NCI-H748 treated with DMSO at 0.1 percent for 48 hours (cell line): ENCODE data around the gene ZNF335.
"Not testable (repeated sequence)": the region's sequence is repeated elsewhere in the genome, so short reads cannot be mapped to it uniquely, and the experiment has no call there.

Source experiments
- DNase-seq: peaks from one replicate; lab custom pipeline; 2025; lab: John Stamatoyannopoulos, UW

Gene ZNF335

DNA sequence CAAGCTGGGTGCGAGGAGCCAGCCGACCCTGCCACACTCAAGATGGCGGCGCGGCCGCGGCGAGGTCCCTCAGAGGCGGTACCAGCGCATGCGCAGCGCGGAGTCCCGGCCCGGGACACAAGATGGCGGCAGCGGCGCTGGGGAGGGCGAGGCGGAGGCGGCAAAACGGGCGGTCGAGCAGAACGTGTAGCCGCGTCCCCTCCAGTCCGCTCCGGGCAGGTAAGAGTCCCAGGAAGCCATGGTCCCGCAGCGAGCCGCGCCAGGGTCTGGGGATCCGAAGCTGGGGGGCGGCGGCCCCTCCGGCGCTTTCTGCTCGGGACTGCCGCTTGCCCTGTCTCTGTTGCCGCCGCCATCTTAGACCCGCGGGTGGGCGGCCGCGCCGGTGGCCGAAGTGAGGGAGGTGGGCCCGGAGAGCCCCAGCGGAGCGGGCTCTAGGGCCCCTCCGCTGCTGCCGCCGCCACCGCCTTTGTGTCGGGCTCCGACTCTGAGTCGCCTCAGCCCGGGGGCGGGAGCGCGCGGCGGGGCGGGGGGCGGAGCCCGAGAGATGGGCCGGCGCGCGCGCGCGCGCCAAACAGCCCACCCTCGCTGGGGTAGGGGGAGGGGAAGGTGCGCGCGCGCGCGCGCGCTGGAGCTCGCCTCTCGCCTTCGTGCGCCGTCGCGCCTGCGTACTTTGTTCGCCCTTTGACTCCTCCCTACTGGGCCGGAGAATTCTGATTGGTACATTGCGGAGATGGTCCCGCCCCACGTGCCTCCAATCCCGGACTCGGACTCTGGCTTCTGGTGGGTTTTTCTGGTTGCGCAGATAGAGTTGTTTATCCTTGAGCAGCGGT, 37.2 kb downstream of the ZNF335 start, which contains the start of gene PCIF1:
TSS of gene PCIF1 (plus strand) at position 98 of the 830 bp plus-strand sequence. CDS start 4,317 bp downstream, outside the sequence.
- DNase-seq: peak; percentile 88

DNA sequence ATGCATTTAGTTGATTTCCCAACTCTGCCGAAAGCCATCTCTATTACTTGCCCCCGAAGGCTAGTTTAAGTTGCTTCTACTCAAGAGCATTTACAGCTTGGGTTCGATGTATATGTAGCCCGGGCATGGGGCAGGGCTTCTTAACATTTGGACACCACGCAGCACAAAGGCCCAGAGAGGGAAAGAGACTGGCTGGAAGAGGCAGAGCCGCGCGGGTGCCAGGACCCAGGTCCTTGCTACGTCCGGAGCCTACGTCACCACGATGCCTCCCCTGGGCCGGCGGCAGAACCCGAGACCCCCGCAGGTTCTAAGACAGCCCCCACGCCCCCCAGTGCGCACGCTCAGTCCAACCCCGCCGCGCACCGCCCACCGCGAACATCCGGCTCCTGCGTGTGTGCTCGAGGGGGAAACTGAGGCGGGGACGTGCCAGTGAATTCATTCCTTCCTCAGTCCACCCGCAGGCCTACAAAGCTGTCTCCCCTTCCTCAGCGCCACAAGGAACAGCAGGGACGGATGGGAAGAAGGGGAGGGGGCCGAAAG, 37.9 kb downstream of the ZNF335 start:
- DNase-seq: no peak

DNA sequence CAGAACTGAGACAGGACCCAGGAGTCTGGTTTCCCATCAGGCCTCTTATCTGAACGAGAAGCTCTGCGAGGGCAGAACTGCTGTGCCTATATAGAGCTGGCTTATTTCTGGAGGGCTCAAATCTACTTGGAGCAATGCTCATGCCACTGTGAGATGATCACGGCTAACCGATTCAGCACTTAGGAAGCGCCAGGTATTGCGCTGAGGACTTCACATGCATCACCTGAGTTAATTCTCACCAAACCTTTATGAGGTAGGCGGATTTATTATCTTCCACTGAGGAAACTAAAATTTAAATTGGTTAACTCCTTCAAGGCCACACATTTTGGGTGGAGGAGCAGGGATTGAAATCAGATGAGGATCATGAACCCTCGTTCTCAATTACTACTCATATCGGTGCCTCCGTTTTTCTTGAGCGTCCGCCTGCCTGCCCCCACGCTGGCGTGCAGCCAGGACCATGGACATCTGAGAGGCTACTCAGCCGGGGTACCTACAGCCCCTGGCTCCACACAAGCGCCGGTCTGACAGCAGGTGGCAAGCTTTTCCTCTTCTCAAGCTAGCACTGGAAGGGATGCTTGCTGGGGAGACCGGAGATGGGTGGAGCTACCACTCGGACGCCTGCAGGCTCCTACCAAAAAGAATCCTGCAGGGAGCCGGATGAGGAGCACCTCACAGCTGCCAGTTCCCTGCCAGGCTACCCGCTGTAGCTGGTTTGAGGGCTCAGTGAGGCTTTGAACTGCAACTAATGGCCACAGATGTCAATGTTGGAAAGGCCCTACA, 38.5 kb downstream of the ZNF335 start:
- DNase-seq: peak; percentile 75

DNA sequence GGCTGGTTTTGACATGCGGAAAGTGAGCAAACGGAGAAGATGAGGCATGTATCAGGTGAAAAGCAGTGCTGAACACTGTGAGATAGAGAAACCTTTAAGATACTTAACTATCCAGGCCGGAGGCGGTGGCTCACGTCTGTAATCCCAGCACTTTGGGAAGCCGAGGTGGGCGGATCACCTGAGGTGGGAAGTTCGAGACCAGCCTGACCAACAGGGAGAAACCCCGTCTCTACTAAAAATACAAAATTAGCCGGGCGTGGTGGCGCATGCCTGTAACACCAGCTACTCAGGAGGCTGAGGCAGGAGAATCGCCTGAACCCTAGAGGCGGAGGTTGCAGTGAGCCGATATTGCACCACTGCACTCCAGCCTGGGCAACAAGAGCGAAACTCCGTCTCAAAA, 40.3 kb downstream of the ZNF335 start:
- DNase-seq: not testable (repeated sequence)

DNA sequence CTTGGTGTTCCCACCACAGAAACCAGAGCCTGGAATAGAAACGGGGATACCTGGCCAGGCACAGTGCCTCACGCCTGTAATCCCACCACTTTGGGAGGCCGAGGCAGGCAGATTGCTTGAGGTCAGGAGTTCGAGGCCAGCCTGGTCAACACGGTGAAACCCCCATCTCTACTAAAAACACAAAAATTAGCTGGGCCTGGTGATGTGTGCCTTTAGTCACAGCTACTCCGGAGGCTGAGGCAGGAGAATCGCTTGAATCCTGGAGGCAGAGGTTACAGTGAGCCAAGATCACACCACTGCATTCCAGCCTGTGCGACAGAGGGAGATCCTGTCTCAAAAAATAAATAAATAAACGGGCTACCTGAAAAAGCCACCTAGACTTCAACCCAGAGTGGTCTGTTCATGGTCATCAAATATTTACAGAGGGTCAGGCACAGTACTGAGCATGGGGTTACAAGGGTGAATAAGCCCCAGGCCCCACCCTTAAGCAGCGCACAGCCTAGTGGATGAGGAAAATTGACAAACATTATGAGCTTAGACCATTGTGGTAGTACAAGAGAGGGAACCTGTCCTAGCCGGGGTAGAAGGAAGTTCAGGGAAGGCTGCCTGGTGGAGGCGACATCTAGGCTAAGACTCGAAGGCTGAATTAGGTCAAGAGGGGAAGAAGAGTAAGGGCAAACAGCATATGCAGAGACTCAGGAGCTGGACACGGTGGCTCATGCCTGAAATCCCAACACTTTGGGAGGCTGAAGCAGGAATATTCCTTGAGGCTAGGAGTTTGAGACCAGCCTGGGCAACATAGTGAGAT, 44.7 kb downstream of the ZNF335 start:
- DNase-seq: no peak

DNA sequence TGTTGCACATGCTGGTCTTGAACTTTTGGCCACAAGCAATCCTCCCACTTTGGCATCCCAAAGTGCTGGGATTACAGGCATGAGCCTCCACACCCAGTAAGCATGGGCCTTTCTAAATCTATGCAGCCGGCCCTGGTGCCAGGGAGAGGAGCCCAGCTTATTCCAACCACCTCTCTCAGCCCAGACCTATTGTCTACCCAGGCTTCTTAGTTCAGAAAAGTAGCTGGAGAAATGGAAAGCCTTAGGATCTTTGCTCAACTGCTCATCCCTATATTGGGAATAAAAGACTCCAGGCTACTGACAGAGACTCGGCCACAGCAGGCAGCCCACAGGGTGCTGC, 45.3 kb downstream of the ZNF335 start:
- DNase-seq: no peak

DNA sequence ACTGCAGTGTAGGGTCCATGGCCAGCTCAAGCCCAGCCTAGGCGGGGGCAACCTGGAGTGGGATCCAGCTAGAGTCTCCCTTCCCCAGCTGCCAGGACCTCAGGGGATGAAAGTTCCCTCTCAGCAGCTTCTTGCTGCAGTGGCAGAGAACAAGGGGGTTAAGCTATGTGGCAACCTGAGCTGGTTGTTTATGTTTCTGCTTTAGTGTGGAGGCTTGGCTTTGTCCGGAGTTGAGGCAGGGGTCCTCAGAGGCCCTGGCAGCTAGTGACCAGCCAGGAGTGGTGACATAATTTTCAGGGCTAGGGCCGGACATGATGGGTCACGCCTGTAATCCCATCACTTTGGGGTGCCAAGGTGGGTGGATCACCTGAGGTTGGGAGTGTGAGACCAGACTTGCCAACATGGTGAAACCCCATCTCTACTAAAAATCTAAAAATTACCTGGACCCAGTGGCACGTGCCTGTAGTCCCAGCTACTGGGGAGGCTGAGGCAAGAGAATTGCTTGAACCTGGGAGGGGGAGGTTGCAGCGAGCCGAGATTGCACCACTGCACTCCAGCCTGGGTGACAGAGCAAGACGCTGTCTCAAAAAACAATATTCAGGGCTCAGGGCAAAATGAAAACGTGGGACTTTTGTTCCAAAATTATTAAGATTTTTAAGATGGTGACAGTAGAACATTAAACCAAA, 46.0 kb downstream of the ZNF335 start:
- DNase-seq: no peak

DNA sequence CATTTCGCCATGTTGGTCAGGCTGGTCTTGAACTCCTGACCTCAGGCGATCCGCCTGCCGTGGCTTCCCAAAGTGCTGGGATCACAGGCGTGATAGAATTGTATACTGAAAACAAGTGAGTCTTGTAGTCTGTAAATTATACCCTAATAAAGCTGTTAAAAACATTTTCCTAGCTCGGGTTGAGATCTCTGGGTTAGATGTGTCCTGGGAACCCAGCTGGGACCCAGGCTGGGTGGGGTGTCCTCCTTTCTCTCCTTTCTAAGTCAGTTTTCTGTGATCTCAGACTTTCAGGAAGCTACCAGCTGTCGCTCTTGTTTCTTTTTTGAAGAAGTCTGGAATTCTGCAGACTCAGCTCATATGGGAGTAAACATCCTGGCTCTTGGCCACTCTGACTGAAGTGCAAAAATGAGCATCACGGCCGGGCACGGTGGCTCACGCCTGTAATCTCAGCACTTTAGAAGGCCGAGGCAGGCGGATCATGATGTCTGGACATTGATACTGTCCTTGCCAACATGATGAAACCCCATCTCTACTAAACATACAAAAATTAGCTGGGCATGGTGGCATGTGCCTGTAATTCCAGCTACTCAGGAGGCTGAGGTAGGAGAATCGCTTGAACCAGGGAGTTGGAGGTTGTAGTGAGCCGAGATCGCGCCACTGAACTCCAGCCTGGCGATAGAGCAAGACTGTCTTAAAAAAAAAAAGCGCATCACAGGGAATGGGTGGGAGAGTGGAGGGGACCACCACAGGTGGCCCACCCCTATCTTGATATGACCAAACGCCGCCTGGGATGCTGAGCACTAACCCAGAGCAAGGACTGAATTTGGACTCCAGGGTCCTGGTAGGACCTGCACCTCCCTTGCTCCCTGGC, 47.4 kb downstream of the ZNF335 start:
- no peak for DNase-seq

DNA sequence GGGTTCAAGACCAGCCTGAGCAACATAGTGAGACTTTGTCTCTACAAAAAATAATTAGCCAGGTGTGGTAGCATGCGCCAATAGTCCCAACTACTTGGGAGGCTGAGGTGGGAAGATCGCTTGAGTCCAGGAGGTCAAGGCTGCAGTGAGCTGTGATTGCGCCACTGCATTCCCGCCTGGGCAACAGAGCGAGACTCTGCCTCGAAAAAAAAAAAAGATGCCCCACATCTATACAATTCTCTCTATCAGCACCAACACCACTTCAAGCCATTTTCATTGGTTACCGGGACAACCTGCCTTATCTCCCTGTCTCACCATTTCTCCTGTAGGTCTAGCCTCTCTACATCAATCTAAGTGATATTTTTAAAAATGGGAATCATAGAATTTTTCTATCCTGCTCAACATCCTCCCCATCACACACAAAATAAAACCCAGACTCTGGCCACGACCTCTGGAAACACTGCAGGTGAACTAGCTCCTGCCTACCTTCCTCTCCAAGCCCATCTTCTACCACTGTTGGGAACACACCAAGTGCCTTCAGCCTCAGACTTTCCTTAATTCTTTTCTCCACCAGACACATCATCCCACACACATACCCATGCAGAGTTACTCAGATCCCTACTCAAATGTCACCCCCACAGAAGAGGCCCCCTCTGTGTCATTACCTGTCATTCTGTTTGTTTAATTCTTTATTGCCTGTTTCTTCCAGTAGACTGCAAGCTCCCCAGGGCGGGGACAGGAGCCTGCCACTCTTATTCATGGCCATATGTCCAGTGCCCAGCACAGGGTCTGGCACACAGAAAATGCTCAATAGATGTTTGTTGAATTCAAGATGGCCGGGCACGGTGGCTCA, 50.4 kb downstream of the ZNF335 start:
- no peak for DNase-seq

DNA sequence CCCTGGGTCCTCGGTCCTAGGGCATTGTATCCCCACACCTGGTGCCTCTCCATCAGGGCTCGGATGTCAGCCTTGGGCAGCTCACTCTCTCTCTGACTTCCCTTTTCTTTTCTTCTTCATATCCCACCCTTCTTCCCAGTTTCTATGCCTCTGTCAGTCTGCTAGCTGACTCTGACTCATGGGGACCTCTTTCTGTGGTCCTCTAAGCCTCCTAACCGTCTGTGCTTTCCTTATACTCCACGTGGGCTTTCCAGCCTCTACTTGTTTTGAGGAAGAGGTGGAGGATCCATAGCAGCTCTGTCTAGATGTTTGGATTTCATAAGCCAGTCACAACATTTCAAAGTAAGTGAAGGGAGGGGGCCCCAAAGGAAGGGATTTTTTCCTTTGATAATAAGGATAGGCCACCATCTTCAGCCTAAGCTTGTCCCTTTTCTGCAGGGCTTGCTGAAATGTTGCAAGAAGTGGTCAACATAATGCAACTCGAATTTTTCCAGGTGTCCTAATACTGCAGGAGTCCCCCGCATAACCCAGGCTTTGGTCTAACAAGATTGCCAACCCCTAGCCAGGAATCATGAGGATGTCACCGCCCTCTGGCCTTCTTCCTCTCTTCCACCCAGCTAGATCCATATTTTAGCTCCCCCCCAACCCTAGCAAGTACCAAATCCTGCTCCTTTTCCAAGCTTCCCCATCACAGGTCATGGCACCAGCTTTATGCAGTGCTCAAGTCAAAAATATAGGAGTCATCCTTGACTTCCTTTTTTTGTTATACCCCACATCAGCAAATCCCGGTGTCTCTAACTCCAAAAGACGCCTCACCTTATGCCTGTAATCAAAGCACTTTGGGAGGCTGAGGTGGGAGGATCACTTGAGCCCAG, 51.3 kb downstream of the ZNF335 start:
- DNase-seq: no peak

DNA sequence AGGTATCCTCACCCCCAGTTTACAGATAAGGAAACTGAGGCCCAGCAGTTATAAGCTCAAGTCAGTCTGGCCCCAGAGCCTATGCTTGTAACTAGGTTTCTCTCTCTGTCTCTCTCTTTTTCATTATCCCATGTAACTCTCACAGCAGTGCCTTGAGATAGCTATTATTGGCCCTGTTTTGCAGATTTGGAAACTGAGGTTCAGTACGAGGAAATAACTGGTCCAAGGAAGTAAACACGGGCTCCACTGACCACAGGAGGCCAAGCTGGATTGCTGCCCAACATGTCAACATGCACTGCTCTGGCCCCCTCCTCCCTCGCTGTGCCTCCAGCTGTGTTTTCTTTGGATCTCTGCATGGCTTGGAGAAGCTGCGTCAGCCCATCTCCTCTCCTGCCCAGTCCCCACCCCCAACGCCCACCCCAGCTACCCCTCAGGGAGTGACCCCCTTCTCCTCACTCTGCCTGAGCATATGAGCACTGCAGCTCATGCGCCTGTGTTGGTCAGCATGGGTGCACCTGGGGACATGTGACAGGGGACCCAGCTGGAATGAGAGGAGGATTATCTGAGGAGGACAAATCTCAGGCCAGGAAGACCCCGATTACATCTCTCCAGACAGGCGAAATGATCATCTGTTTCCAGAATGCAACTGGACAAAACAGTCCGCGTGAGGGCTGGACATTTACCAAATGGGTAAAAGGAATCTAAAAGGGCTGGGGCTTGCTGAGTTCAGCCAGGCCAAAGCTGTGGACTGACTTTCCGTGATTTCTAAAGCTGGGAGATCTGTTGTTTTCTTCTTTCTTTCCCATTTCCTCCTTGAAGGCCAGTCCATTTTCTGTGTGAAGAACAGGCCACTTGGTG, 52.2 kb downstream of the ZNF335 start:
- DNase-seq: no peak

DNA sequence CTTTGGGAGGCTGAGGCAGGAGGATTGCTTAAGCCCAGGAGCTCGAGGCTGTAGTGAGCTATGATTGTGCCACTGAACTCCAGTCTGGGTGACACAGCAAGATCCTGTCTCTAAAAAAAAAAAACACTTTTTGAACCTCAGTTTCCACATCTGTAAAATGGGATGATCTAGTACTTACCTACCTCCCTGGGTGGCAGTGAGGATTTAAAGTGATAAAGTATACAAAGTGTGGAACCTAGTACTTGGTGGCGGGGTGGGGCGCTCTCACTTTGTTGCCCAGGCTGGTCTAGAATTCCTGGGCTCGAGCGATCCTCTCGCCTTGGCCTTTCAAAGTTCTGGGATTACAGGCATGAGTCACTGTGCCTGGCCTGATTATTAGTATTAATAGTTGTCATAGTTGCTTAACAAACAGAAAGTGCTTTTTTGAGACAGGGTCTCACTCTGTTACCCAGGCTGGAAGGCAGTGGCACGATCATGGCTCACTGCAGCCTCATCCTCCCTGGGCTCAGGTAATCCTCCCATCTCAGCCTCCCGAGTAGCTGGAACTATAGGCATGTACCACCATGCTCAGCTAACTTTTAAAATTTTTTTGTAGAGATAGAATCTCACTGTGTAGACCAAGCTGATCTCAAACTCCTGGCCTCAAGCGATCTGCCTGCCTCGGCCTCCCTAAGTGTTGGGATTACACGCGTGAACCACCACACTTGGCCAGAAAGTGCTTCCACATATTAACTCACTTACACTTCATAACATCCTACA, 53.0 kb downstream of the ZNF335 start:
- DNase-seq: no peak

DNA sequence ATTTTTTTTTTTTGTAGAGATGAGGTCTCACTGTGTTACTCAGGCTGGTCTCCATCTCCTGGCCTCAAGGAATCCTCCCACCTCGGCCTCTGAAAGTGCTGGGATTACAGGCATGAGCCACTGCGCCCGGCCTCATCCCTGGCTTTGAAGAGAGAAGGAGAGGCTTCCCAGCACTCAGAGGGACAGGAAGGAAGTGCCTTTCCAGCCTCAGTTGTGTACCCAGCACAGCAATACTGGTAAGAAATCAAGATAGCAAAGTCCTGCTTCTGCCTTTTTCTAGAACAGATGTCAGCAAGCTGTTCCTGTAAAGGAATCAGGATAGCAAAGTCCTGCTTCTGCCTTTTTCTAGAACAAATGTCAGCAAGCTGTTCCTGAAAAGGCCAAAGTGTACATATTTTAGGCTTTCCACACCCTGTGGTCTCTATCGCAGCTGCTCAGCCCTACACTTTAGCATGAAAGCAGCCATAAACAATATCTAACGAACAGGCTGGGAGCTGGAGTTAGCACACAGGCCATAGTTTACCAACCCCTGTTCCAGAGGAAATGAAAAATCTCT, 53.7 kb downstream of the ZNF335 start:
- no peak for DNase-seq

DNA sequence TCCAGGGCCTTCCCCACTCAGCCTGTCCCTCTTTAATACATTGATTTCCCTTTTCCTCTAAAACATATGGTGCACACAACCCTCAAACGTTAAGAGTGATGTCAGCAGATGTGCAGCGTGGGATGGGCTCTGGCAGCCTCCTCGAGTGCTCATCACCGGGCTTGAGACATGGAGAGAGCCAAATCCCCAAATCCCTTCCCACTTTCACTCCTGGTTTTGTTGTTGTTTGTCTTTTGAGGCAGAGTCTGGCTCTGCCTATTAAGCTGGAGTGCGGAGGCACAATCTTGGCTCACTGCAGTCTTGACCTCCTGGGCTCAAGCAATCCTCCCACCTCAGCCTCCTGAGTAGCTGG, 54.2 kb downstream of the ZNF335 start:
- DNase-seq: no peak

DNA sequence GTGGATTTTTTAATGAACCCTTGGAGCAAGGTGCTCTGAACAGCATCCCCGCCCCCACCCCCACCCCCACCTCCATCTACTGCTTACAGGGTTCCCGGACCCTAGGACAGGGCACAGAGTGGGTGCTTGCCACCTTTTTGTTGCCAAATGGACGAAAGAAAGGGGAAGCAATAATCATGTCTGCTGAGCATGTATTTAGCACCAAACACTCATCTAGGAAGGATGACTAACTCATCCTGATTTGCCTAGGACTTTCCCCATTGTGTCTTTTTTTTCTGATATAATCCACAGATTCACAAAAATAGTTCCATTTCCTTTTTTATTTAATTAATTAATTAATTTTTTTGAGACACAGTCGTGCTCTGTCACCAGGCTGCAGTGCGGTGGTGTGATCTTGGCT, 58.9 kb downstream of the ZNF335 start:
- DNase-seq: no peak

DNA sequence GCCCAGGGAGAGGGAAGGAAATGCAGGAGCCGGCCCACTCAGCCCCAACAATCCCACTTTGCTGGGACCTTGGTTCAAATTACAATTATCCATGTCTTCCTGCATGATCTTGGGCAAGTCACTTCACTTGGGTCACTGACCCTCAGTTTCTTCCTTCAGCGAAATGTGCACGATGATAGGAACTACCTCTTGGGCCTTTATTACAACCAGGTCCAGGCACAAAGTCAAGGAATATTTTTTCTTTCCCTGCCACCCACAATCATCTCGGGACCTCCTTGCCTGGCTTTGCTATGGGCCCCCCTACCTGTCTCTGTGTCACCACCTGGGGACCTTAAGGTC, 59.7 kb downstream of the ZNF335 start:
- DNase-seq: no peak
